Kidney epithelial cell (primary cell): ENCODE results near the gene KRTAP6-1. TPM values are rescaled to one million over a fixed set of nuclear protein-coding genes. Genes with fewer than 3 reads are reported as not detected.

Experiments
- DNase-seq: peaks from one replicate; pipeline ENCODE4 v3.0.0-alpha.2; 2010; ENCODE audit warnings: low read depth
- H3K27me3 ChIP-seq: 2 replicates; pipeline ENCODE4 v1.6.0; 2011; ENCODE audit warnings: low read length; ENCODE audit not compliant: control insufficient read depth, insufficient read depth
- H3K36me3 ChIP-seq: 2 replicates; pipeline ENCODE4 v1.5.1; 2011; ENCODE audit warnings: low read length; ENCODE audit not compliant: control insufficient read depth, insufficient read depth
- H3K4me3 ChIP-seq: 2 replicates; pipeline ENCODE4 v1.5.1; 2011; ENCODE audit warnings: low read depth, mild to moderate bottlenecking, control low read depth, low read length
- CTCF ChIP-seq: IDR thresholded peaks from 2 replicates; pipeline ENCODE4 v1.5.1; 2011; ENCODE audit warnings: mild to moderate bottlenecking, moderate library complexity, low read length, control low read depth, inconsistent platforms; ENCODE audit not compliant: insufficient read depth, poor library complexity, severe bottlenecking
- total RNA-seq: library from RNA; depleted of rRNA; stranded (reverse); fragments of >200 nt; gene quantifications from 2 replicates; pipeline ENCODE4 v1.2.3, GENCODE V29; 2015

Gene KRTAP6-1
- total RNA-seq, 1 donor from 2014 or later, result not detected

- Histone ChIP-seq H3K27me3 (no peaks in the 10 kb centered on the region), H3K36me3 (no peaks in the 10 kb centered on the region), H3K4me3 (no peak overlapping the region)
- no peak for TF ChIP-seq CTCF
- no peak for DNase-seq
Observed at GRCh38 chr21:30629200-30629599, 15.5 kb upstream of the KRTAP6-1 start.

- no peaks in the 10 kb centered on the region for H3K27me3 ChIP-seq
- no peak for TF ChIP-seq CTCF
- DNase-seq, result no peak
- H3K4me3 ChIP-seq, result no peak overlapping the region
- no peaks in the 10 kb centered on the region for H3K36me3 ChIP-seq
Observed at GRCh38 chr21:30628109-30628508, 14.4 kb upstream of the KRTAP6-1 start.

GRCh38 chr21:30625449-30626165 is 11.9 kb upstream of the KRTAP6-1 start:
- TF ChIP-seq CTCF, result no peak
- H3K36me3 ChIP-seq, result no peaks in the 10 kb centered on the region
- no peak overlapping the region for H3K4me3 ChIP-seq
- DNase-seq, result no peak
- H3K27me3 ChIP-seq, result no peaks in the 10 kb centered on the region

GRCh38 chr21:30623362-30623761 is 9.6 kb upstream of the KRTAP6-1 start:
- no peak for TF ChIP-seq CTCF
- Histone ChIP-seq H3K4me3 (no peak overlapping the region), H3K27me3 (no peaks in the 10 kb centered on the region), H3K36me3 (no peaks in the 10 kb centered on the region)
- DNase-seq, result no peak

- Histone ChIP-seq H3K4me3 (no peak within 1 kb of the TSS), H3K36me3 (no peaks in the 10 kb centered on the region), H3K27me3 (no peaks in the 10 kb centered on the region)
- no peak for DNase-seq
- TF ChIP-seq CTCF, result no peak
Observed at GRCh38 chr21:30620522-30620921, 6.8 kb upstream of the KRTAP6-1 start, which contains the start of gene KRTAP20-4. TSS of gene KRTAP20-4 (plus strand) at chr21:30620627.

- DNase-seq, result no peak
- H3K36me3 ChIP-seq, result no peaks in the 10 kb centered on the region
- H3K4me3 ChIP-seq, result no peak overlapping the region
- H3K27me3 ChIP-seq, result no peaks in the 10 kb centered on the region
- no peak for TF ChIP-seq CTCF
Observed at GRCh38 chr21:30620080-30620479, 6.3 kb upstream of the KRTAP6-1 start.
